Lower lobe of right lung (tissue), 2 donors: ENCODE measurements around the gene PAPOLA. TPM values are rescaled to one million over a fixed set of nuclear protein-coding genes. Genes with fewer than 3 reads are reported as not detected.

Source experiments
- ATAC-seq, 2 donors: fragments of 200-7000 bp; cut with Tn5 transposase; one replicate each; pipeline ENCODE4 v1.9.1; 2020 to 2022; ENCODE audit warnings: mild to moderate bottlenecking in 2 of 2, moderate library complexity in 2 of 2
- DNase-seq: peaks from one replicate; pipeline ENCODE4 v3.0.0-alpha.2; 2020
- H3K27ac ChIP-seq: fragments of 200-600 bp; one replicate; pipeline ENCODE4 v1.8.0; 2022
- H3K27me3 ChIP-seq: fragments of 200-600 bp; one replicate; pipeline ENCODE4 v1.8.0; 2022; ENCODE audit warnings: low read depth
- H3K36me3 ChIP-seq: fragments of 200-600 bp; one replicate; pipeline ENCODE4 v1.8.0; 2022; ENCODE audit warnings: mild to moderate bottlenecking
- H3K4me1 ChIP-seq: fragments of 200-600 bp; one replicate; pipeline ENCODE4 v1.8.0; 2022
- H3K4me3 ChIP-seq: fragments of 200-600 bp; one replicate; pipeline ENCODE4 v1.8.0; 2022; ENCODE audit warnings: mild to moderate bottlenecking
- H3K9me3 ChIP-seq: fragments of 200-600 bp; one replicate; pipeline ENCODE4 v1.8.0; 2022
- CTCF ChIP-seq: fragments of 200-600 bp; IDR thresholded peaks from one replicate; pipeline ENCODE4 v1.8.0; 2022; ENCODE audit warnings: antibody characterized with exemption, mild to moderate bottlenecking
- intact Hi-C: fragments of 100-400 bp; cut with DNase I; formaldehyde crosslinking; loops from one replicate; pipeline ENCODE4 v1.11.0; 2022
- total RNA-seq: library from RNA; stranded (reverse); fragmentation: NEBNext Ultra II Directional; extraction: Animal tissue kit (Norgen Biotek cat#: 25700); gene quantifications from one replicate; pipeline ENCODE4 v1.2.1, GENCODE V29; 2021
- donor health status: DM: no; HTN: yes; CAD: no; lungs with severe emphysema.

PAPOLA gene
- total RNA-seq, 1 donor from 2014 or later = 190 TPM

- Histone ChIP-seq H3K36me3 (no peaks in the 10 kb centered on the region), H3K9me3 (no peaks in the 10 kb centered on the region), H3K27ac (no peak overlapping the region), H3K27me3 (no peaks in the 10 kb centered on the region), H3K4me1 (no peaks in the 10 kb centered on the region), H3K4me3 (no peak overlapping the region)
- intact Hi-C loops = no loop called here
- DNase-seq (no peak), ATAC-seq (no peak)
- TF ChIP-seq CTCF = no peak
These were observed 7.9 kb upstream of the PAPOLA start for GRCh38 chr14:96494331-96494730.

GRCh38 chr14:96497087-96497486 is 5.1 kb upstream of the PAPOLA start:
- Histone ChIP-seq H3K4me1 (peaks cover 6% of the 10 kb centered on the region), H3K9me3 (no peaks in the 10 kb centered on the region), H3K4me3 (no peak overlapping the region), H3K27ac (no peak overlapping the region), H3K36me3 (no peaks in the 10 kb centered on the region), H3K27me3 (no peaks in the 10 kb centered on the region)
- no peak for DNase-seq
- TF ChIP-seq CTCF = no peak
- intact Hi-C loops = no loop called here
- no peak for ATAC-seq

GRCh38 chr14:96497586-96497985 is 4.6 kb upstream of the PAPOLA start:
- H3K27ac ChIP-seq = no peak overlapping the region
- DNase-seq = no peak
- no peak for ATAC-seq
- no peak for TF ChIP-seq CTCF
- intact Hi-C loops = no loop called here
- H3K4me3 ChIP-seq = no peak overlapping the region
- H3K36me3 ChIP-seq = no peaks in the 10 kb centered on the region
- no peaks in the 10 kb centered on the region for H3K9me3 ChIP-seq
- no peaks in the 10 kb centered on the region for H3K27me3 ChIP-seq
- peaks cover 6% of the 10 kb centered on the region for H3K4me1 ChIP-seq

- ATAC-seq = no peak
- peak overlapping the region; percentile 98 for H3K27ac ChIP-seq
- H3K27me3 ChIP-seq = no peaks in the 10 kb centered on the region
- peaks cover 33% of the 10 kb centered on the region for H3K4me1 ChIP-seq
- intact Hi-C loops = no loop called here
- H3K9me3 ChIP-seq = no peaks in the 10 kb centered on the region
- H3K4me3 ChIP-seq = peak overlapping the region; percentile 83
- no peaks in the 10 kb centered on the region for H3K36me3 ChIP-seq
- DNase-seq = no peak
- no peak for TF ChIP-seq CTCF
These were observed 904 bp upstream of the PAPOLA start for GRCh38 chr14:96501217-96501739.

GRCh38 chr14:96502621-96503305 is 581 bp downstream of the PAPOLA start:
- TF ChIP-seq CTCF = no peak
- H3K27ac ChIP-seq = peak overlapping the region; percentile 98
- no peaks in the 10 kb centered on the region for H3K27me3 ChIP-seq
- DNase-seq (peak; percentile 84), ATAC-seq (peak; percentile 73 to 74)
- H3K9me3 ChIP-seq = no peaks in the 10 kb centered on the region
- intact Hi-C loops = no loop called here
- H3K4me1 ChIP-seq = peaks cover 36% of the 10 kb centered on the region
- peak overlapping the region; percentile 83 for H3K4me3 ChIP-seq
- H3K36me3 ChIP-seq = no peaks in the 10 kb centered on the region
